ENCODE measurements around the gene BAZ1B.
"Not testable (repeated sequence)": the region's sequence is repeated elsewhere in the genome, so short reads cannot be mapped to it uniquely, and the experiment has no call there.

DNA sequence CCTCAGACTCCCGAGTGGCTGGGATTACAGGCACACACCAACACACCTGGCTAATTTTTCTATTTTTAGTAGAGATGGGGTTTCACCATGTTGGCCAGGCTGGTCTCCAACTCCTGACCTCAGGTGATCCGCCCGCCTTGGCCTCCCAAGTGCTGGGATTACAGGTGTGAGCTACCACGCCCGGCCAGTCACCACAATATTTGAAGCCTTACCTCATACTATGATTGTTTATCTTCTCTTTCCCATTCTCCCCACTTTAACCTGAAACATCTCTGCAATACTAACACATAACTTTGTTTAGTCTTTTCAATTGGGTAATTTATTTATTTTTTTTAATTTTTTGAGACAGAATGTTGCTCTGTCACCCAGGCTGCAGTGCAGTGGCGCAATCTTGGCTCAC lies 55.0 kb downstream of the BAZ1B start:
- not testable (repeated sequence) for TF ChIP-seq CTCF (conservative IDR thresholded peaks at IDR 0.05; ENCODE audit: low read length); EZH2phosphoT487 (IDR thresholded peaks at IDR 0.05; ENCODE audit: borderline replicate concordance)
